Measurements from ENCODE around the gene STEAP2.
A peak's percentile ranks its signal among the peaks of the same experiment; 100 is the strongest.

Gene STEAP2

DNA sequence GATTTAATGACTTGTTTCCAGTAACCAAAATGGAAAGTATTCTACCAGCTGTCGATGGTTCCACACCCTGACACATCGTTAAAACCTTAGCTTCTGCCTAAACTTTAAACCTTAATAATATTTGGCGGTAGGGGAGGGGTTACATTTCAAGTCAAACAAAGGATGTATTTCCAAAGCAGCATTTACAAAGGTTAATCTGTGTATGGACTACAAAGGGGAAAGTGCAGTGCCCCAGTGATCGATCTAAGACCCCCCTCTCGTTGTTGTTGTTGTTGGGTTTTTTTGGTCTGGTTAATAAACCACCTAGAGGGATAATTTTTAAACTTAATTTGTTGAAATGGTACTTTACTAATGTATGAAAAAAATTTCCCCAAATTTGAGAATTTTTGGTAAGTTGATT, 1.1 kb upstream of the STEAP2 start:
- TF ChIP-seq, protein P1, sequence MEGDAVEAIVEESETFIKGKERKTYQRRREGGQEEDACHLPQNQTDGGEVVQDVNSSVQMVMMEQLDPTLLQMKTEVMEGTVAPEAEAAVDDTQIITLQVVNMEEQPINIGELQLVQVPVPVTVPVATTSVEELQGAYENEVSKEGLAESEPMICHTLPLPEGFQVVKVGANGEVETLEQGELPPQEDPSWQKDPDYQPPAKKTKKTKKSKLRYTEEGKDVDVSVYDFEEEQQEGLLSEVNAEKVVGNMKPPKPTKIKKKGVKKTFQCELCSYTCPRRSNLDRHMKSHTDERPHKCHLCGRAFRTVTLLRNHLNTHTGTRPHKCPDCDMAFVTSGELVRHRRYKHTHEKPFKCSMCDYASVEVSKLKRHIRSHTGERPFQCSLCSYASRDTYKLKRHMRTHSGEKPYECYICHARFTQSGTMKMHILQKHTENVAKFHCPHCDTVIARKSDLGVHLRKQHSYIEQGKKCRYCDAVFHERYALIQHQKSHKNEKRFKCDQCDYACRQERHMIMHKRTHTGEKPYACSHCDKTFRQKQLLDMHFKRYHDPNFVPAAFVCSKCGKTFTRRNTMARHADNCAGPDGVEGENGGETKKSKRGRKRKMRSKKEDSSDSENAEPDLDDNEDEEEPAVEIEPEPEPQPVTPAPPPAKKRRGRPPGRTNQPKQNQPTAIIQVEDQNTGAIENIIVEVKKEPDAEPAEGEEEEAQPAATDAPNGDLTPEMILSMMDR (IDR thresholded peaks at IDR 0.05; ENCODE audit: low read depth, low read length, missing control alignments): no peak
- H3K4me3 ChIP-seq (replicated peaks; ENCODE audit: low read depth, low read length): no peak overlapping the region
- DNase-seq (ENCODE audit: extremely low read depth, low read depth): no peak

DNA sequence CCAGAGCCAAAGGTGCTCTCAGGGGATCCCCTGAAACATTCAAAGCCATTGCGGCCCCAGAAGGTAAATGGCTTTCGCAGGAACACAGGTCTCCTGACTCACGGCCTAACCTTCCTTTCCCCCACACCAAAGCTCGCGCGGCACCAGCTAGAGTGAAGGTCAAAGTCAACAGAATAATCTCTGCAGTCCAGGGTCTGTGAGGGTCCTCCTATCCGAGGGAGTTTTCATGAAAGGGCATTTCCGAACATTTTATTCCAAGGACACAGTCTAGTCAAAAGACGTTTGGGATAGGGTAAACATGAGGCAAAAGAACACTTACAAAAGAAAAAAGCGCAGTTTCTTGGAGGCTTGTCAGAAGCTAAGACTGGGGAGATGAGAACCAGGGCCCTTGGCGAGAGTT, 559 bp upstream of the STEAP2 start:
- H3K4me3 ChIP-seq (replicated peaks; ENCODE audit: low read depth, low read length): peak overlapping the region; percentile 59
- no peak for DNase-seq (ENCODE audit: extremely low read depth, low read depth)
- TF ChIP-seq, protein P1 (IDR thresholded peaks at IDR 0.05; ENCODE audit: low read depth, low read length, missing control alignments): no peak

DNA sequence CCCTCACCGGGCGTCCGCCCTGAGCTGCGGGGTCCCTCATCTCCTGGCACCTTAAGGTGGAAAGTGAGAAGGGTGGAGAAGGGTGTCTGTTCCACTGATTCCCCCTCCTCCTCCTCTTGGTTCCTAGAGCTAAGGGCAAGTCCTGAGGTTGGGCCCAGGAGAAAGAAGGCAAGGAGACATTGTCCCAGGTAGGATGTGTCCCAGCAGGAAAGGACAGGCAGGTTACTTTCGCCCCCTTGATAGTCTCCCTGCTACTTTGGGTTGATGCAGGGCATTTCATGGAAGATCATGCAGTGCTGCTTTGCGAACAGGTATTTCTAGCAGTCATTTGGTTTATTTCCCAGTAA, 582 bp downstream of the STEAP2 start:
- DNase-seq (ENCODE audit: extremely low read depth, low read depth): no peak
- H3K4me3 ChIP-seq (replicated peaks; ENCODE audit: low read depth, low read length): peak overlapping the region; percentile 59
- TF ChIP-seq, protein P1 (IDR thresholded peaks at IDR 0.05; ENCODE audit: low read depth, low read length, missing control alignments): no peak

DNA sequence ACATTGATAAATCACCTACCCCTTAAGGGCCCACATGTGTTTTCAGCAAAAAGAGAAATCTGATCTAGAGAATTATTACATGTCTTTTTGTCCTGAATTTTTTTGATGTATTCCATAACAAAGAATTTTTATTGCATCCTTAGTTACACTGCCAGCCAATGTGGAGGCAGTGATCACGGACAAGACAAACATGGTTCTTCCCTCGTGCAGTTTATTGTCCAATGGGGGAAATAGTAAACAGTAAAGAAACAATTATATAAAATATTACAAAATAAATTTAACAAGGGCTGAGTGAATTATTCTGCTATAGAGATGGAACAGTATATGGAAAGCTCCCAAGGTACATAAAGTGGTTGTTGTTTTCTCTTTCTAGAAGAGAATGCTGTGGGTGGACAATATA, 2.0 kb downstream of the STEAP2 start:
- no peak for DNase-seq (ENCODE audit: extremely low read depth, low read depth)
- no peak overlapping the region for H3K4me3 ChIP-seq (replicated peaks; ENCODE audit: low read depth, low read length)
- TF ChIP-seq, protein P1 (IDR thresholded peaks at IDR 0.05; ENCODE audit: low read depth, low read length, missing control alignments): no peak

DNA sequence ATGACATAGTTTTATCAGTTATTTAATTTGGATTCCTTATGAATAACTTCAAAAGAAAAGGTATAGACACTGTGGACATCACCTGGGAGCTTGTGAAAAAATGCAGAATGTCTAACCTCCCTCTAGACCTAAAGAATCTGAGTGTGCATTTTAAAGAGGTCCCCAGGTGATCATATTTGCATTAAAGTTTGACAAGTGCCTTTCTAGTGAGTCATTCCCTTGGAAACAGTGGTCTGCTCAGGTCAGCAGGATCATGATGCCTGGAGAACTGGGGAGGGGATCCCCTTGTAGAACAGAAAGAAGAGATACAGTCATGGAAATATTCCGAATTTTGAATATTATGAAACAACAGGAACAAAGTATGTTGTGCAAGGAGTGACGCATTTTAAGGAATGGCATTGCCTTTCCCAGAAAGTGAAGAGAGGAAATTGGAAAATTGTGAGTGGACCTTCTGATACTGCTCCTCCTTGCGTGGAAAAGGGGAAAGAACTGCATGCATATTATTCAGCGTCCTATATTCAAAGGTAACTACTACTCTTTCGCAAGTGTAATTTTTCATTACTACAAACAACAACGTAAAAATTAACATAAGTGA, 4.6 kb downstream of the STEAP2 start:
- no peak for DNase-seq (ENCODE audit: extremely low read depth, low read depth)
- no peak overlapping the region for H3K4me3 ChIP-seq (replicated peaks; ENCODE audit: low read depth, low read length)
- TF ChIP-seq, protein P1 (IDR thresholded peaks at IDR 0.05; ENCODE audit: low read depth, low read length, missing control alignments): no peak

DNA sequence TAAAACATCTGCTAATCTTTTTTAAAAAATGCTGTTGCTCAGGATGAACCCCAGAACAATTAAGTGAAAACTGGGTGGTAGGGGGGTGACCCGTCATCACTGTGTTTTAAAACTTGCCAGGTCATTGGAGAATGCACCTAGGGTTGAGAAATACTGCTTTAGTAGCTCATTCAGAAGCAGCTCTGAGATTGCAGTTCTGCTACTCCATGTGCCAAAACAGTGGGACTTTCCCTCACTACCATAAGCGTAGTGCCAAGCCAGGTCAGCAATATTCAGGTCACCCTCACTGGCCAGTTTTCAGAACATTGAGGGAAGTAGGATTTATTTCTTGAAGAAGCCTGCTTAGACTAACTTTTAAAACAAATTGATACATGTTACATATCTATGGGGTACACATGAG, 5.2 kb downstream of the STEAP2 start:
- H3K4me3 ChIP-seq (replicated peaks; ENCODE audit: low read depth, low read length): no peak overlapping the region
- TF ChIP-seq, protein P1 (IDR thresholded peaks at IDR 0.05; ENCODE audit: low read depth, low read length, missing control alignments): no peak
- DNase-seq (ENCODE audit: extremely low read depth, low read depth): no peak

DNA sequence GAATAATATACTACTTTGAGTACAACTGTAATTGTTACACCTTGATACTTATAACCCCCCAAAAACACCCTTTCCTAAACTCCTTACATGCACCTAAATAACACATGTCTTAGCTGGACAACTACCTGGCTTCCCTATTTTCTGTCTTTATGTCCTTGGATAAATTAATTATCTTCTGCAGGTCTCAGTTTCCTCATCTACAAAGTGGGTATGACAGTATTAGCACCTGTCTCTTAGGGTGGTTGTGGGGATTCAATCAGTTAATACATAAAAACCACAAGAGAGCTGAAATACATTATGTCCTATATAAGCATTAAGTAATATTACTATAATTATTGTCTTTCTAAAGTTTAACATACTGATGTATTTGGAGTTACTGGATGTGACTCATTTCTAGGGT, 10.8 kb downstream of the STEAP2 start:
- no peak for DNase-seq (ENCODE audit: extremely low read depth, low read depth)
- TF ChIP-seq, protein P1 (IDR thresholded peaks at IDR 0.05; ENCODE audit: low read depth, low read length, missing control alignments): no peak
- no peak overlapping the region for H3K4me3 ChIP-seq (replicated peaks; ENCODE audit: low read depth, low read length)
